OCI-M2 (cell line): Measurements from ENCODE around the gene PKMYT1.

Source experiments
- DNase-seq: peaks from one replicate; lab custom pipeline; 2025; ENCODE audit not compliant: unreplicated experiment; lab: John Stamatoyannopoulos, UW

PKMYT1 gene

GRCh38 chr16:3019594-3020246 is 39.5 kb upstream of the PKMYT1 start:
- DNase-seq = no peak

DNA sequence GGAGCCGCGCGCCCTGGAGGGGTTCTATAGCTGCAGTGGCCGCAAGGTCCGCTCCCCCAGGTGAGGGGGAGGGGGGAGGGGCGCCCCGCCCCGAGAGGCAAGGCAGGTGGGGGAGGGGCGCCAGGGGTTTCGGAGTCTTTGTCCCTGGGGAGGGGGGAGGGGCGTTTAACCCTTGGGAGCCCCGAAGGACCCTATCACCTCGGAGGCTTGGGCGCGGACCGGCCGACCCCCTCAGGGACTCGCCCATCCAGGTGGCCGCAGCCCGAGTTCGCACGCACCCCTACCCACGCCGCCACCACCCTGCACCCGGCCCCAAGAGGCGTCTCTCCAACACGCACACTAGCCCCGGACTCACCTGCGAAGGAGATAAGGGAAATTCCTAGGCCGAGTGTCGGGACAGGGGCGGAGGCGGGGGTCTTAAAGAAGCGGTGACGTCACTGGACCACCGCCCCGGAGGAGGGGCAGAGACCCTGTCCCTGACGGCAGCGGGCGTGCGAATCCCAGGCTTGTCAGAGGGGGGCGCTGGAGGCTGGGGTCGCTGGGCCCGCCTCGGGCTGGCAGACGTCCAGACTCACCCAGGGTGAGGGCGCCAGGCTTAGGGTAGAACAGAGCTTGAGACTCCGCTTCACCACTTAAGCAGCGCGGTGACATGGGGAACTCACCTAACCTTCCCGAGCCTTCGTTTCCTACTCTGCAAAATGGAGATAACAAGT is 37.7 kb upstream of the PKMYT1 start, which contains the start of gene CLDN6:
TSS of gene CLDN6 (minus strand) at position 390 of the 713 bp plus-strand sequence. CDS start 2,162 bp downstream, outside the sequence.
- DNase-seq = no peak

DNA sequence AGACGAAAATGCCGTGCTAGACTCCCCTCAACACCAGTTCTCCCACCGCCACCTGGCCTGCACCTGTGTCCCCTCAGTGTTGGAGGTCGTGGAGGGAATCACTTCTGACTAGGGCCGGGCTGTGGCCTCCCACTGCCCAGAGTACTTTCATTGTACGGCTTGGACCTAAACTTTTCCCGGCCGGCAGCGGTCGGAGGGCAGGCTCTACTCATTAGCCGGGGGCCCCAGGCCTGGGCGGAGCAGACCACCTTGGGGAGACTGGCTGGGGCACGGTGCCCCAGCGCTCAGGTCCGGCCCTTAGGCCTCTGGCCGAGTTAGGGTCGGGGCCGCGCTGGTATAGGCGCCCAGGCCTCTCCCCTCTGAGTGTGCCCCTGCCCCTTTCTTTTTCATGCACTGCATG is 37.1 kb upstream of the PKMYT1 start:
- no peak for DNase-seq

- no peak for DNase-seq
Observed at GRCh38 chr16:3015865-3016521, 35.7 kb upstream of the PKMYT1 start.

- DNase-seq = no peak
Observed at GRCh38 chr16:3014971-3015370, 34.7 kb upstream of the PKMYT1 start.

GRCh38 chr16:3013998-3014690 is 33.9 kb upstream of the PKMYT1 start:
- DNase-seq = no peak

GRCh38 chr16:3013491-3013951 is 33.3 kb upstream of the PKMYT1 start:
- DNase-seq = no peak

DNA sequence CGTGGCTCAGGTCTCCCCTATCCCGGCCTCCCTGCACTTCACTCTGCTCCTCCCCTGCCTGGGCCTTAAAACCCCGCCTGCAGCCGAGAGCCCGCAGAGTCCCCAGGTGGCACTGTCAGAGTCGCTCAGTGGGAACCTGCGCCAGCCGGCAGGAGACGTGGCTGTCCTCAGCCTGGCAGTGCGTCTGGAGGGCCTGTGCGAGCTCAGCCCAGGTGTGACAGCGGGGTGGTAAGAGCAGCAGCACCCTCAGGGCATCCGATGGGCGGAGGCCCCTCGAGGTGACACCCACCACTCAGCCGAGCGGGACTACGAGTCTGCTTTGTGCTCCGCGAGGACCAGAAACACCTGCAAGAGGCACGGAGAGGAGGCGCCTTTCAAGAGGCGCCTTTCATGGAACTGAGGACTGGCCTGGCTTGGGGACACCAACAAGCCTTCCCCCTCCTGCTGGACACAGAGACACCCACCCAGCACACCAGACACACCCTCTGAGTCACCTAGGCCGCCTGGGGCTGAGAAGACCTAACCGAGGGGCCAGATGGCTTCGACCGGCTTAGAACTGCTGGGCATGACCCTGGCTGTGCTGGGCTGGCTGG is 32.7 kb upstream of the PKMYT1 start, which contains the start of gene CLDN9:
TSS of gene CLDN9 (plus strand) at position 96 of the 593 bp plus-strand sequence. CDS start at position 536, 440 bp downstream.
- no peak for DNase-seq

DNA sequence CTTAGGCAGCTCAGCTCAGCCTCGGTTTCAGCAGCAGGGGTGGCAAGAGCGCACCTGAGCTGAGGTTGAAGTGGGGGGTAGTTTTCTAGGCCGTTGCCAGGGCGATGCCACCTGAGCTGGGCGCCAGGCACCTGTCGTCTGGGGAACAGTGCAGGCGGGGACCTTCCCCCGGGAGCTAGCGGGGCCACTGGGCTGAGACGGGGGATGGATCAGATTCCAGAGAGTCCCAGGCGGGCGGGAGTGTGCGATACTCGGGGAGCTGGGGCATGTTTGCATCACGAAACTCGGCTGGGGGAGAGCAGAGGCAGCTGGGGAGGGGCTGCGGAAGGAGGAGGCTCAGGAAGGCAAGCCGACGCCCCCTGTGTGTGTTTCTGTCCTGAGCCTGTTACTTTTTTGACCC is 32.0 kb upstream of the PKMYT1 start:
- no peak for DNase-seq

DNA sequence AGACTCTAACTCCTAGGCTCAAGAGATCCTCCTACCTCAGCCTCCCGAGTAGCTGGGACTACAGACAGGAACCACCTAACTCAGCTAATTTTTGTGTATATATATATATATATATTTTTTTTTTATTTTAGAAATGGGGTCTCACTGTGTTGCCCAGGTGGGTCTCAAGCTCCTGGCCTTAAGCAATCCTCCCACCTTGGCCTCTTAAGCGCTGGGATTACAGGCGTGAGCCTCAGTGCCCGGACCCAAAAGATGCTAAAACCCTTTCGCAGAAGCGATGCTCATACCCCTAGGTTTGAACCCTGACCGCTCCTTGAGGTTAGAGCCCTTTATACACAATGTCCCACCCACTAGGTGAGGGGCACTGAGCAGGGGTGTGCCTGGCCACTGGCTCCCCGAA is 30.3 kb upstream of the PKMYT1 start:
- no peak for DNase-seq

DNA sequence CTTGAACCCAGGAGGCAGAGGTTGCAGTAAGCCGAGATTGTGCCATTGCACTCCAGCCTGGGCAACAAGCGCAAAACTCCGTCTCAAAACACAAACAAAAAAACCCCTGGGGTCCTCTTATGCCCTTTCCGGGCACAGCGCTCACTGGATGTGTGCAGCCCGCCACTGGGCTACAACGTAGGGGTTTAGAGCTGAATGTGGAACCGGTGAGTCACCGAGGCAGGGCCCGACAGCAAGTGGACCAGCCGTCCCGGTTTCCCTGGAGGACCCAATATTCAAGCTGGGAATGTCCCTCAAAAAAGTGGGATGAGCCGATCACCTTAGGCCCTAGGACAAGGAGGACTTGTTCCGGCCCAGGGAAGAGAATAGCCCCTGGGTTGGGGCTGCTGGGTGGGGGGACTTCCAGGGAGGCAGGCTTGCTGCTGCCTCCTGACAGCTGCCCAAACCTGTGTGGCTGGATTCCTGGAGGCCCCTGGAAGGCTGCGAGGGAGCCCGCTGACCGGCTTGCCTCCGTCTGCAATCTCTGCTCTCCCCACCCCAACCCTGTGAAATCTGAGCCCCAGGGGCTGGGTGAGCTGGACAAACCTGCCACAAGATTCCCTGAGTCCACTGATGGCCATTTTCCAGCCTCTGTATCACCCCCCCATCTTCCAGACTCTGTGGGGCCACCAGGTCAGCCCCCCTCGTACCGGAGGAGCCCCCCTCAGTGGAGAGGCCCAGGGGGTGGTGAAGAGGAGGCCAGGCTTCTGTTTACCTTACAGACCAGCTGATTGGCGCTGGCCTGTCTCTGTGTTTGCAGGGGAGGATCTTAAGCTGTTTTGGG is 29.5 kb upstream of the PKMYT1 start:
- DNase-seq = no peak

GRCh38 chr16:3008690-3009037 is 28.4 kb upstream of the PKMYT1 start:
- DNase-seq = no peak

DNA sequence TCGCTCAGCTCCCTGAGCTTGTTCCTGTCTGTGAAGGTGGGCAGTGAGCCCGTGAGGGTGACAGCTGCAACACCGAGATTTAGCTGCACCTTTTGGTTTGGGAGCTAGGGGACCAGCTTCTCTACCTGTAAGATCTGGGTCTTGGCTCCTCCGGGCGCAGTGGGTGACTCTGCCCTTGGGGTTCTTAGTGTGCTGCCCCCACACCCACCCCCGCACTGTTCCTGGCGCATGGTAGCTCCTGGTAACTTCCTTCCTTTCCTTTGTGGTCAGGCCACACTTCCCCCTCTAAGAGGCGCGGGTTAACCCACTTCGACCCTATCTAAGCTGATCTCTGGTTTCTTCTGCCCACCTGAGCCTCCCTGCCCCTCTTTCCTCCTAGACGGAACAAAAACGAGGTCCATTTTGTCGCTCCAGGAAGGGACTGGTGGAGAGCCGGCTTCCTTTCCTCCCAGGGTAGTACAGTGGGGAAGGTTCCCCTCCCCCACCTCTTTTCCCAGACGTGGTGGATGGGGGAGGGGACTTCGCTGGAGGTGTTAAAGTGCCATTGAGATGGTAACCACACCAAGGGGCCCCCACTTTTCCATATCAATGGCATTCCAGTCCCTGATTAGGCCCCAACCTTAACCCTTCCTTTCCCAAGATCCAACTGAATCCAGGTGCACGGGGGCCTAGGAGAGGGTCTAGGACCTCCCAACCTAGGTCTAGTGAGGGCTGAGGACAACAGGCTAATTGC is 27.9 kb upstream of the PKMYT1 start:
- DNase-seq = no peak

DNA sequence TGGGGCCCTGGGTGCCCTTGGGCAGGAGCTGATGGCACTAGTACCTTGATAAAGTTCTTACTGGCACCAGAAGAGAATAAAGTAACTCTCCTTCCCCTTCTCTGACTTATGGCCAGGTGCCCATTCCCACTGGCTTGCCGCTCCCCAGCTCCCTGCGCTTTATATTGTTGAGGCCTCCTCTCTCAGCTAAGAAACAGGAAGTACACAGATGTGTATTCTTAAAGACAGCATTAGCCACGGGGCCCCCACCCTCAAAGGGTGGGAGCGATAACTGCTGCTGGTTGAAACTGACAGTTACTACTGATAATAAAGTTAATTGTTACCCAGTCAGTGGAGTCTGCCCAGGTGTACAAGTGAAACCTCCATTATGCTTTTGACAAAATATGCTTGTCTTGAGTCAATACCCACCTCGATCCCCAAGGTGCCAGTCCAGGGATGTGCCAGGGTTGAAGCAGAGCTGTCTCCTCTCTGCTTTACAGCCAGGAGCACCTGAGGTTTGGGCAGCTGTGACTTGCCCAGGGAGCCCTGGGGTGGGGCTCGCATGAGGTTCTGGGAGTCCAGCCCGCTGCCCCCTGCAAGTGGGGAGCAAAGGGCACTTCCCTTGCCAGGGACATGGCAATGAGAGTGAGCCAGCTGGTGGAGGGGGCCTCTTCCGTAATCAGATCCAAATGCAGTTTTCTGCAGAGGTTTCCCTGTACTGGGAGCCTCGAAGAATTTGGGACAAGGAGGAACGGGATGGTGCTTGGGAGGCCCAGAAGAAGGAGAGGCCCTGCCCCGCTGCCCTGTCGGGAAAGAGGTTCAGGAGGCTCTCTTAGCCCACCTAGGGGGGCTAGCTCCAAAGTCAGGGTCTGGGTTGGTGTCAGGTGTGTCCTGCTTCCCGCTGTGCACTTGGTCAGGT is 27.1 kb upstream of the PKMYT1 start:
- no peak for DNase-seq

GRCh38 chr16:3004781-3005284 is 24.6 kb upstream of the PKMYT1 start:
- DNase-seq = no peak

GRCh38 chr16:3004319-3004718 is 24.1 kb upstream of the PKMYT1 start:
- DNase-seq = no peak

GRCh38 chr16:3003582-3004270 is 23.5 kb upstream of the PKMYT1 start:
- DNase-seq = peak; percentile 81

- no peak for DNase-seq
Observed at GRCh38 chr16:3001316-3001715, 21.1 kb upstream of the PKMYT1 start.
